Parathyroid adenoma (tissue), 2 donors: ENCODE results near the gene CFP.

Experiments
- H2AFZ ChIP-seq: fragments of 300-600 bp; sonication (generic); one replicate; pipeline ENCODE4 v1.7.0; 2017; ENCODE audit warnings: antibody characterized with exemption, mild to moderate bottlenecking
- H3K27ac ChIP-seq: fragments of 300-600 bp; sonication (generic); one replicate; pipeline ENCODE4 v1.7.0; 2017
- H3K27me3 ChIP-seq: fragments of 300-600 bp; sonication (generic); one replicate; pipeline ENCODE4 v1.7.0; 2017; ENCODE audit warnings: low read length; ENCODE audit not compliant: control insufficient read depth, insufficient read depth
- H3K36me3 ChIP-seq: fragments of 300-600 bp; sonication (generic); one replicate; pipeline ENCODE4 v1.7.0; 2017; ENCODE audit warnings: low read length; ENCODE audit not compliant: control insufficient read depth, insufficient read depth
- H3K4me1 ChIP-seq: fragments of 300-600 bp; sonication (generic); one replicate; pipeline ENCODE4 v1.7.0; 2017; ENCODE audit warnings: control low read depth
- H3K4me2 ChIP-seq: fragments of 300-600 bp; sonication (generic); one replicate; pipeline ENCODE4 v1.7.0; 2017; ENCODE audit warnings: low read length
- H3K4me3 ChIP-seq: fragments of 300-600 bp; sonication (generic); one replicate; pipeline ENCODE4 v1.7.0; 2017; ENCODE audit warnings: low read depth, low read length
- H3K79me2 ChIP-seq: fragments of 300-600 bp; sonication (generic); one replicate; pipeline ENCODE4 v1.7.0; 2017; ENCODE audit warnings: control low read depth
- H3K9ac ChIP-seq: fragments of 300-600 bp; sonication (generic); one replicate; pipeline ENCODE4 v1.7.0; 2017; ENCODE audit warnings: mild to moderate bottlenecking
- H3K9me3 ChIP-seq: fragments of 300-600 bp; sonication (generic); one replicate; pipeline ENCODE4 v1.7.0; 2017; ENCODE audit warnings: low read length; ENCODE audit not compliant: control insufficient read depth
- CTCF ChIP-seq: fragments of 300-600 bp; sonication (generic); IDR thresholded peaks from one replicate; pipeline ENCODE4 v1.7.0; 2017; ENCODE audit warnings: antibody characterized with exemption, mild to moderate bottlenecking
- donor health status: primary hyperparathyroidism.

Gene CFP

GRCh38 chrX:47651043-47651905 lies 21.5 kb upstream of the CFP start:
- Histone ChIP-seq H3K9me3 (no peaks in the 10 kb centered on the region), H3K4me2 (peak overlapping the region; percentile 75), H3K27me3 (no peaks in the 10 kb centered on the region), H3K36me3 (no peaks in the 10 kb centered on the region), H3K4me1 (no peaks in the 10 kb centered on the region), H3K27ac (peak overlapping the region; percentile 83), H2AFZ (peak overlapping the region; percentile 73), H3K4me3 (peak overlapping the region; percentile 54), H3K79me2 (peaks cover 6% of the 10 kb centered on the region), H3K9ac (no peak overlapping the region)
- TF ChIP-seq CTCF: no peak

GRCh38 chrX:47650164-47651042 lies 20.7 kb upstream of the CFP start, which contains the start of gene ELK1:
Gene ELK1 (minus strand): TSS chrX:47650563. CDS start chrX:47641441, 9,122 bp downstream.
- H3K27me3 ChIP-seq: no peaks in the 10 kb centered on the region
- peak within 1 kb of the TSS; percentile 88 for H3K27ac ChIP-seq
- H3K9me3 ChIP-seq: no peaks in the 10 kb centered on the region
- no peaks in the 10 kb centered on the region for H3K4me1 ChIP-seq
- no peak for TF ChIP-seq CTCF
- no peaks in the 10 kb centered on the region for H3K36me3 ChIP-seq
- peaks cover 6% of the 10 kb centered on the region for H3K79me2 ChIP-seq
- peak within 1 kb of the TSS; percentile 73 for H2AFZ ChIP-seq
- peak within 1 kb of the TSS; percentile 19 for H3K9ac ChIP-seq
- peak within 1 kb of the TSS; percentile 78 for H3K4me3 ChIP-seq
- H3K4me2 ChIP-seq: peak within 1 kb of the TSS; percentile 75

- H3K27ac ChIP-seq: no peak overlapping the region
- TF ChIP-seq CTCF: no peak
- peak overlapping the region; percentile 78 for H3K4me3 ChIP-seq
- no peaks in the 10 kb centered on the region for H3K36me3 ChIP-seq
- H3K27me3 ChIP-seq: no peaks in the 10 kb centered on the region
- H3K4me2 ChIP-seq: peak overlapping the region; percentile 35
- H3K79me2 ChIP-seq: peaks cover 6% of the 10 kb centered on the region
- H2AFZ ChIP-seq: no peak overlapping the region
- no peaks in the 10 kb centered on the region for H3K4me1 ChIP-seq
- H3K9ac ChIP-seq: no peak overlapping the region
- no peaks in the 10 kb centered on the region for H3K9me3 ChIP-seq
These were observed 20.0 kb upstream of the CFP start for GRCh38 chrX:47649781-47650163.

GRCh38 chrX:47649271-47649670 lies 19.5 kb upstream of the CFP start:
- Histone ChIP-seq H3K9me3 (no peaks in the 10 kb centered on the region), H2AFZ (no peak overlapping the region), H3K27ac (no peak overlapping the region), H3K4me3 (peak overlapping the region; percentile 27), H3K4me2 (peak overlapping the region; percentile 51), H3K9ac (no peak overlapping the region), H3K79me2 (peaks cover 6% of the 10 kb centered on the region), H3K4me1 (no peaks in the 10 kb centered on the region), H3K36me3 (no peaks in the 10 kb centered on the region), H3K27me3 (no peaks in the 10 kb centered on the region)
- no peak for TF ChIP-seq CTCF
